ENCODE results near the gene CACNA1E. TPM values are rescaled to one million over a fixed set of nuclear protein-coding genes. Genes with fewer than 3 reads are reported as not detected.

CACNA1E gene
- total RNA-seq, 6 experiments from 2014 or later: not detected

GRCh38 chr1:181798191-181798926, 315.0 kb downstream of the CACNA1E start:
- no peak for TF ChIP-seq CTCF (IDR thresholded peaks at IDR 0.05)
- Mint-ChIP-seq H3K4me1 (ENCODE audit: low read depth) (no peaks in the 10 kb centered on the region), H3K9me3 (peaks cover 70% of the 10 kb centered on the region), H3K36me3 (ENCODE audit: low read depth) (peaks cover 7% of the 10 kb centered on the region), H3K27me3 (ENCODE audit: insufficient read depth) (no peaks in the 10 kb centered on the region; the same call in 1 of the 2 replicates), H3K27ac (no peak overlapping the region), H3K4me3 (no peak overlapping the region)
- DNase-seq: no peak

GRCh38 chr1:181801617-181802016, 318.3 kb downstream of the CACNA1E start:
- Mint-ChIP-seq H3K4me3 (no peak overlapping the region), H3K27ac (no peak overlapping the region), H3K4me1 (ENCODE audit: low read depth) (no peaks in the 10 kb centered on the region), H3K36me3 (ENCODE audit: low read depth) (peaks cover 7% of the 10 kb centered on the region), H3K9me3 (peaks cover 70% of the 10 kb centered on the region), H3K27me3 (ENCODE audit: insufficient read depth) (no peaks in the 10 kb centered on the region; the same call in 1 of the 2 replicates)
- no peak for TF ChIP-seq CTCF (IDR thresholded peaks at IDR 0.05)
- DNase-seq: no peak

- Mint-ChIP-seq H3K27me3 (ENCODE audit: insufficient read depth) (no peaks in the 10 kb centered on the region; the same call in 1 of the 2 replicates), H3K27ac (no peak overlapping the region), H3K4me3 (no peak overlapping the region)
Measured at GRCh38 chr1:181802466-181802865, 319.1 kb downstream of the CACNA1E start.

GRCh38 chr1:181803421-181803820, 320.1 kb downstream of the CACNA1E start:
- H3K27ac Mint-ChIP-seq: no peak overlapping the region
- peaks cover 63% of the 10 kb centered on the region for H3K9me3 Mint-ChIP-seq
- H3K36me3 Mint-ChIP-seq (ENCODE audit: low read depth): no peaks in the 10 kb centered on the region; the same call in none of the 2 replicates
- H3K4me3 Mint-ChIP-seq: no peak overlapping the region
- no peak for DNase-seq
- TF ChIP-seq CTCF (IDR thresholded peaks at IDR 0.05): no peak
- no peaks in the 10 kb centered on the region; the same call in 1 of the 2 replicates for H3K27me3 Mint-ChIP-seq (ENCODE audit: insufficient read depth)
- H3K4me1 Mint-ChIP-seq (ENCODE audit: low read depth): no peaks in the 10 kb centered on the region

More at GRCh38 chr1:181802466-181802865, 319.1 kb downstream of the CACNA1E start:
- Mint-ChIP-seq H3K36me3 (ENCODE audit: low read depth) (peaks cover 7% of the 10 kb centered on the region), H3K9me3 (peaks cover 65% of the 10 kb centered on the region), H3K4me1 (ENCODE audit: low read depth) (no peaks in the 10 kb centered on the region)
- DNase-seq: no peak
- TF ChIP-seq CTCF (IDR thresholded peaks at IDR 0.05): no peak

- H3K4me3 Mint-ChIP-seq: no peak overlapping the region
Measured at GRCh38 chr1:181804989-181805388, 321.7 kb downstream of the CACNA1E start.

More at GRCh38 chr1:181804989-181805388, 321.7 kb downstream of the CACNA1E start:
- no peak for DNase-seq
- TF ChIP-seq CTCF (IDR thresholded peaks at IDR 0.05): no peak
- Mint-ChIP-seq H3K36me3 (ENCODE audit: low read depth) (no peaks in the 10 kb centered on the region; the same call in 1 of the 2 replicates), H3K27ac (no peak overlapping the region), H3K27me3 (ENCODE audit: insufficient read depth) (no peaks in the 10 kb centered on the region; the same call in 1 of the 2 replicates), H3K9me3 (peaks cover 64% of the 10 kb centered on the region), H3K4me1 (ENCODE audit: low read depth) (no peaks in the 10 kb centered on the region)
